Measurements from ENCODE around the gene GLT8D2.

The GLT8D2 gene, protein sequence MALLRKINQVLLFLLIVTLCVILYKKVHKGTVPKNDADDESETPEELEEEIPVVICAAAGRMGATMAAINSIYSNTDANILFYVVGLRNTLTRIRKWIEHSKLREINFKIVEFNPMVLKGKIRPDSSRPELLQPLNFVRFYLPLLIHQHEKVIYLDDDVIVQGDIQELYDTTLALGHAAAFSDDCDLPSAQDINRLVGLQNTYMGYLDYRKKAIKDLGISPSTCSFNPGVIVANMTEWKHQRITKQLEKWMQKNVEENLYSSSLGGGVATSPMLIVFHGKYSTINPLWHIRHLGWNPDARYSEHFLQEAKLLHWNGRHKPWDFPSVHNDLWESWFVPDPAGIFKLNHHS

DNA sequence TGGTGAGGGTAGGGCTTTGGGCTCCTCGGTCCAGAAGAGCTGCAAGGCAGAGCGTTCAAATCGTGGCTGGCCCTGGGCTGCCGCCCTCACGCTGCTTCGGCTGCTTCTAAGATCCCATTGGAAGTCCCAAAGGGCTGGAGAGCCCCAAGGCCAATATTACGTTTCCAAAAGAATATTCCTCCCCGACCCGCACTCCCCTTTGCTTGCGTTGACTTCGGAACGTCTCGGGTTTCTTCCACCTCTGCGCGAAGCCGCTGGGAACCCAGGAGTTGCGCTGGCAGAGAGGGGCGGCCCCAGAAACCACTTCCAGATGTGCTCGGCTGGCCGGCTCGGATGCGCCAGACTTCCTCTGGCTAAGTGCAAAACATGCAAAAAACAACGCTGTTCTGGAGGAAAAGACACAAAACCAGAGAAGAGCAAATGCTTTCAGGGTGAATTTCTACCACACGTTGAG, at the start of gene GLT8D2:
Gene GLT8D2, minus strand, starts transcription at position 285 of the 454 bp plus-strand sequence. CDS start 30,539 bp downstream, outside the sequence.
- DNase-seq (ENCODE audit: low read depth): peak; percentile 20

DNA sequence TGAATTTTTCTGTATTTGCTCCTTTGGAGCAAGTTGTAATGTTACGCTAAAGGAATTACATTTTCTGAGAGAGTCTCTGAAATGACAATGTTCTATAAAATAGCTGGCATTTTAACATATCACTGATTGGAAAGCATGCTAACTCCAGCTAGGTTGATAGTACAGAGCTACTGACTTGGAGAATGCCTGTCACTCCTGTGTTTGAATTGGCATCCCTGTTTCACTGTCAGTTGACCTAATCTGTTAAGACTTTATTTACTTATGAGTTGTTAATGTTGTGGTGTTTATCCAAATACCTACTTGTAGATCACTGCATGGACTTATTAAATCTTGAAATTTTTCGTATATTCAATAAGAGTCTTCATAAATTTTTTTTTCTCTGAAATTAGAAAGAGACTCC, 48.0 kb upstream of the GLT8D2 start:
- DNase-seq (ENCODE audit: low read depth): no peak

DNA sequence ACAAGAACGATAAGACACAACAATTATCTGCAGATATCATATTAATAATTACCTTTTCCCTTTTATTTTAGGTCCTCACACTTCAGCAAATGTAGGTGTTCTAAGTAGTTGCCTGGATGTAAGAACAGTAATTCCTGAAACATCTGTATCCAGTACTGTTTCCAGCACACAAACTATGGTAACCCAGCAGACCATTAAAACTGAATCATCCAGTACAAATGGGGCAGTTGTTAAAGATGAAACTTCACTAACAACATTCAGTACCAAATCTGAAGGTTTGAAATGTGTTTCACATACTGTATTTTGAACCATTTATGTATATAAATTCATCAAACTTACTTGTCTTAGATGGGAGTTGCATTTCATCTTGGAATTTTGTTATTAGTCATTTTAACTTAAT, 45.3 kb upstream of the GLT8D2 start:
- no peak for DNase-seq (ENCODE audit: low read depth)

DNA sequence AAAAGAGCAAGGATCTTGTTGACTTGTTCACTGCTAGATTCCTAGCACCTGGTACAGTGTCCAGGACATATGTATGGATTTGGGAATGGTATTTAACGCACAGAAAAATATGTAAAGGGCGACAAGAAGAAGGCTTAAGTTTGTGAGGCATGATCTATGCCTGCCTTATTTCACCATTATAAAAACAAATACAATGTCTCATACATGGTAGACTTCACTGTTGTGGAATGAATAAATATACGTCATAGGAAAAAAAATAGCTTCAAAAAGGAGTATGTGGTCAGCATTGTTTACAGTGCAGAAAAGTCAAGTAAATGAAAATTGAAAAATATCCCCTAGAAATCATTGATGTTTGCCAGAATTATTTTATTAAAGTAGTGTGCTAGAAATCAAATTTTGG, 44.3 kb upstream of the GLT8D2 start:
- peak; percentile 23 for DNase-seq (ENCODE audit: low read depth)

DNA sequence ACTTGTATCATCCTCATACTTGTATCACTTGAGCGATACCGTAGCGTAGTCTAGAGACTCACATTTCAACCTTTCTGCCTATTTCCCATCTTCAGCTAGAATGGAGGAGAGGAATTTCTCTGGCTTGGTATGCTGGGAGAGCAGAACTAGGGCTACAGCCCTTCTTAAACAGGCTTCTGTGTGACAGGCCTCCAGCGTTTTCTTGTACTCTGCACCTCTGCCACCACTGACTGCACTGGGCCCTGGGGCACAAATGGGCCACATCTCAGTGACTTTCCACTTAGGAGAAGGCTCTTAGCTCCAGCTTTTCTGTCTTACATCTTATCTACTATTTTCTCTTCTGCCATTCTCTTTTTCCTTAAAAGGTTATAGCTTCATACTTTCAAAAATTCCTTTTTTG, 41.1 kb upstream of the GLT8D2 start:
- no peak for DNase-seq (ENCODE audit: low read depth)

DNA sequence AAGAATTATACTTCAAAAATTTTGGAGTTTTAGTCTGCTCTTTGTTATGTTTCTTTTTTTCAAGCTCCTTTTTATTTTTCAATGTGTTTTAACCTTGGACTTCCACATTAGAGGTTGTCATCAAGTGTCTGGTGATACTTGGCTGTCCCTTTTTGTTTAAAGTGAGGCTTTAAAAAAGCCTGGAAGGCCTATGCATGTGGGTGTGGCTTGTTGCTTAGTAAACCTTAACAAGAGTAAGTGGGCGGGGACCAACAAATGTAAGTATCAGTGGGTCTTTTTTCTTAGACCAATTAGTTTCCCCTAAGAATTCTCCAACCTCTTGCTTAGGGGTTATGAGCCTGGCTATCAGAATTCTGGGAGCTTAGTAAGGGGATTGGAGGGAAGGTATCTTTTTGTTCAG, 40.7 kb upstream of the GLT8D2 start:
- no peak for DNase-seq (ENCODE audit: low read depth)

DNA sequence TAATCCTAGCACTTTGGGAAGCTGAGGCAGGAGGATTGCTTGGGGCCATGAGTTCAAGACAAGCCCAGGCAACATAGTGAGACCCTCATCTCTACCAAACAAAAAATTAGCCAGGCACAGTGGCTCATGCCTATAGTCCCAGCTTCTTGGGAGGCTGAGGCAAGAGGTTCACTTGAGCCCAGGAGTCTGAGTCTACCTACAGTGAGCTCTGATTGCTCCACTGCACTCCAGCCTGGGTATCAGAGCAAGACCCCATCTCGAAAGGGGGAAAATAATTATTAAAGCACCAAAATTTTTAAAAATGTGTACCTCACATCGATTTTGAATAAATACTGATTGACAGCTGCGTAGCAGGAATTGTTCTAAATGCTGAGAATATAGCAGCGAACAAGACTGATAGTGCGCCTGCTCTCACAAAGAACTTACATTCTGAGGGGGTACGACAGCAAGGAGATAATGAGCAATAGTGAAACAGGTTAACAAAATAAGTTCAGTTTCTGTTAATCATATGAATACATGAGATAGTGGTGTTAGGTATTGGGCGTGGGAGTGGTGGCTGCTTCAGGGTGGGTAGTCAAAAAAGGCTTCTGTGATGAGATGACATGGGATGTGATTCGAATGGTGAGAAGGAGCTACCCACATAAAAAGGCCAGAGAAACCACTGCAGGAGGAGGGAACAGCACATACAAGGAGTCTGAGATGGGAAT, 33.9 kb upstream of the GLT8D2 start:
- DNase-seq (ENCODE audit: low read depth): no peak

DNA sequence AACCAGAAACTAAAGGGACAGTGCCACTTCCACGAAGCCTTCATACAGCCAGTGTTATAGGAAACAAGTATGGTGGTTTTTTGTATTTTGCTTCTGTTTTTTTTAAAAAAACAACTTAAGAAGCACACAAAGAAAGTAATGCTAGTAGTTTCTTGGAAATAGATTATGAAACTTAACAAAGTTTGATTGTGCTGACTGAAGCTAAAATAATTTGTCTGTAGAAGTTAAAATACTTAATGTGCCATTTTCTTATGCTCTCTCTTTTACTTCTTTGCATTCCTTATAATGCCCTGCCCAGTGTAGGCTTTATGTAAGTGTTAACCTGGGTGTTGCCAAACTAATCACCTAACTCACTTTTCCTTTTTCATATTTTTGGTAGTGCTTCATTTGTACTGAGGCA, 30.8 kb upstream of the GLT8D2 start:
- no peak for DNase-seq (ENCODE audit: low read depth)

DNA sequence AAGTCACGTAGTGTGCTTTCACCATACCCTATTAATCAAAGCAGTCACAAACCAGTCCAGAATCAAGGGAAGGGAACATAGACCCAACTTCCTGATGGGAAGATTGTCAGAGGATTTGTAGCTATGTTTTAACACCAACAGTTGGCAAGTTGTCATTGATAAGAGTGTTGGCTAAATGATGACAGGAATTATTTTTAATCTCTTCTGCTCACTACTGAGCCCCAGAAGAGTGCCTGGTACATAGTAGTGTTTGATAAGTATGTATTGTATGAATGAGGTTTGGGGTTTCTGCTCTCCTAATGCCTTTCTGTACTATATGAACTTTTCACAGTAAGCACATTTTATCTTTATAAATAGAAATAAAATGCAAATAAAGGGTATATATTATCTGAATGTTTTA, 29.0 kb upstream of the GLT8D2 start:
- no peak for DNase-seq (ENCODE audit: low read depth)

DNA sequence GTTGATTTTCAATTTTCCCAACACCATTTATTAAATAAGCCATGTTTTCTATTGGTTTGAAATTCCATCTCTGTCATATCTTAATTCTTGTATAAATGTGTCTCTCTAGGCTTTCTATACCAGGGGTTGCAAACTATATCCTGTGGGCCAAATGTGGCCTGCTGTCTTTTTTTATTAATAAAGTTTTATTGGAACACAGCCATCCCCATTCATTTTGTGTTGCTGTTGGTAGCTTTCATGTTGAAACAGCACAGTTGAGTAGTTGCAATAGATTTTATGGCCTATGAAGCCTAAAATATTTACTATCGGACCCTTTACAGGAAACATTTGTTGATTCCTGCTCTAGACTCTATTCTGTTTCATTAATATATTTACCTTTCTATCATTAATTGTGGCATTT, 23.7 kb upstream of the GLT8D2 start:
- no peak for DNase-seq (ENCODE audit: low read depth)

DNA sequence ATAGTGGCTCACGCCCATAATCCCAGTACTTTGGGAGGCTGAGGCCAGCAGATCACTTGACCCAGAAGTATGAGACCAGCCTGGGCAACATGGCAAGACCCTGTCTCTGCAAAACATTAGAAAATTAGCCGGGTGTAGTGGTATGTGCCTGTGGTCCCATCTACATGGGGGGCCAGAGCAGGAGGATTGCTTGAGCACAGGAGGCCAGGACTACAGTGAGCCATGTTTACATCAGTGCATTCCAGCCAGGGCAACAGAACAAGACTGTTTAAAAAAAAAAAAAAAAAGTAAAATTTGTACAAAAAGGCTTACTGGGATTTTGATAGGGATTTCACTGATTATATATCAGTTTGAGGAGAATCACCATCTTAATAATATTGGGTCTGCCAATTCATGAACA, 22.1 kb upstream of the GLT8D2 start:
- no peak for DNase-seq (ENCODE audit: low read depth)

DNA sequence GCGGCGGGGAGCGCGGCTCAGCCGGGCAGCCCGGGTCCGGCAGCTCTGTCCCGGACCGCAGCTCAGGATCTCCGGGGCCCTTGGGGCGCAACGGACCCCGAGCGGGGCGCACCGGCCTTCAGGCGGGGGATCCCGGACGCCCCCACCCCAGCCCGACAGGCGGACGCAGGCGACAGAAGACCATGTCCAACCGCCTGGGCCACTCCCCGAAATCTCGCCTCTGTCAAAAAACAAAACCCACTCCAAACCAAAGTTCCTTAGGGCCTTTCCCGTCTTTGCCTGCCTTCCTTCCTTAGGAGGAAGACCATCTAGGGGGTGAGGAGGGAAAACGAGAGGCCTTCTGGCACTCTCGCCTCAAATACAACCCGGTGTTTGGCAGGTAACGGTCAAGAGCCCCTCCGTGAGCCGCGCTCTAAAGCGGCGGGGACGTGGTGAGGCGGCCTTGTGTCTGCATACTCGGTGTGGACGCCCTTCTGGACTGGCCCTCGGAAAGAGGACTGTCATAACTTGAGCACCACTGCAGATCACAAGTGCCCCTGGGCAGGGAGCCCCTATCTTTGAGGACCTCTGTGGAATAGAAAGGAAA, 14.9 kb upstream of the GLT8D2 start:
- DNase-seq (ENCODE audit: low read depth): no peak

DNA sequence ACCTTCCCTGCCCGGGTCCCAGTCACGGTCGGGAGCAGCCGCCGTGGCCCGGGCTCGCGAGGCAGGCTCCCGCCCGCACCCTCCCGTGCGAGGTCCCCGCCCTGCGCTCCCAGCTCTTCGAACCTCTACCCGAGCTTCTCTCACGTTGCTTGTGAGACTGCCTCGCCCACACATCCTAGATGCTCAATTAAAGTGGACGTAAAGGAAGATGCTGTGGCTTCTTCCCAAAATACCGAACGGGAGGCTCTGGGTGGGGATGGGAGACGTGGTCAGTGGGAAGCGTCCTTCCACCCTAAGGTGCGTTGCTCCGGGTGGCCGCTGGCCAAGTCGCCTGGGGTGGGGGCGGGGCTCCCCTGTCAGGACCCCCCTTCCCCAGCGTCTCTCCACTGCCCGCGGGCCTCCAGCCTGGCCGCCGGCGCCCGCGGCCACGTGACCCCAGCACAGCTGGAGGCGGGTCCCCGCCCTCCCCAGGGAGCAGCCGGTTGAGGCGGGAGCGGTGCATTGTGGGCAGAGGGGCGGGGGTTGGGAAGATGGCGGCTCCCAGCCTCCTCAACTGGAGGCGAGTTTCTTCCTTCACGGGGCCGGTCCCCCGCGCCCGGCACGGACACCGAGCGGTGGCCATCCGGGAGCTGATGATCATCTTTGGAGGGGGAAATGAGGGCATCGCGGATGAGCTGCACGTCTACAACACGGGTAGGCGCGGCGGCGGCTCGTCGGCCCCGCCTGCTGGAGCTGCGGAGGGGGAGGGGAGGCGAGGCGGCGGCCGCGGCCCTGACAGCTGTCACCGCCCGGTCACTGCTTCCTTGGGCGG, 14.2 kb upstream of the GLT8D2 start, which contains the start of gene HCFC2:
Gene HCFC2, plus strand, starts transcription at position 501 of the 811 bp plus-strand sequence. Its CDS starts 30 bp downstream, at position 531.
- peak; percentile 18 for DNase-seq (ENCODE audit: low read depth)

DNA sequence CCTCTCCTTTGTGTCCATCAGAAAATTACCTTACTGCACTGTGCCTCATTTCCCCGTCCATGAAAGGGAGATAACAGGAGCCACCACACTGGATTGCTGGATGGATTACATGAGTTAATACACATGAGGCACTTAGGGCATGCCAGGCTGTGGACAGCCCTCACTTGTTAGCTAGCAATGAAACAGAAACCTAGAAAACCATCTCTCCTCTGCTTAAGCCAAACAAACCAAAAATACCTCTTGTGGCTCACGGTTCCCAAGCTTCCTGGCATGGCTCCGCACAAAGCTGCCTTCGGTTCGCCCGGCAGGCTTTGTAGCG, 13.7 kb upstream of the GLT8D2 start:
- no peak for DNase-seq (ENCODE audit: low read depth)

DNA sequence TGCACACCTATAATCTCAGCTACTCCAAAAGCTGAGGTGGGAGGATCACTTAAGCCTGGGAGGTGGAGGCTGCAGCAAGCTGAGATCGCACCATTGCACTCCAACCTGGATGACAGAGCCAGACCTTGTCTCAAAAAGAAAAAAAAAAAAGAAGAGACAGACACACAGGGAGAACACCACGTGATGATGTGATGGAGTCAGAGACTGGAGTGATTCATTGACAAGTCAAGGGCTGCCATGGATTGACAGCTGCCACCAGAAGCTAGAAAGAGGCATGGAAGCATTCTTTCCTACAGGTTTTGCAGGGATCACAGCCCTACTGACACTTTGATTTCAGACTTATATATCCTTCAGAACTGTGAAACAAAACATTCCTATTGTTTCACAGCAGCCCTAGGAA, 10.8 kb upstream of the GLT8D2 start:
- DNase-seq (ENCODE audit: low read depth): no peak

DNA sequence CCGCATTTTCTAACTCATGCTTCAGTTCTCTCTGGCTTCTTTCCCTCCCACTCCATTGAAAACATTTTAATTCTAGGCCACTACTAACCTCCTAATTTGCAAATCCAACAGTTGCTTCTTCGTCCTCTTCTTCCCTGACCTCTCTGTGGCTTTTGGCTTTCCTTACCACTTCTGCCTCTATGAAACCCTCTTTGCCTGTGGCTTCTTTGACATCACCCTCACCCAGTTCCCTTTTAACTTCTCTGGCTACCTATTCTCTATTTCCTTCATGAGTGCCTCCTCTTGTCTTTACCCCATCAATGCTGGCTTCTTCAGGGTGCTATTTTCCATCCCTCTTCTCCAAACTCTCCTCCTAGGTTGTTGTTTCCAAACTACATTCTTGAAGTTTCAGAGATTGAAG, 10.0 kb upstream of the GLT8D2 start:
- no peak for DNase-seq (ENCODE audit: low read depth)

DNA sequence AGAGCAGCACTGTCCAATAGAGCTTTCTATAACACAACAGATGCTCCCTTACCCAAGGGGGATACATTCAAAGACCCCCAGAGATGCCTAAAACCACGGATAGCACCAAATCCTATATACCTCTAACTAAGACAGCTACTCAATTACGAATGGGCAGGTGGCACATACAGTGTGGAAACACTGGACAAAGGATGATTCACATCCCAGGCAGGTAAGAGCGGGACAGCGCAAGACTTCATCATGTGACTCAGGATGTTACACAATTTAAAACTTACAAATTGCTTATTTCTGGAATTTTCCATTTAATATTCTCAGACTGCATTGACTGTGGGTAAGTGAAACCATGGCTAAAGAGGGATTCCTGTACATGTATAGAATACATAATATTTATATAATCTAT, 8.8 kb upstream of the GLT8D2 start:
- no peak for DNase-seq (ENCODE audit: low read depth)

DNA sequence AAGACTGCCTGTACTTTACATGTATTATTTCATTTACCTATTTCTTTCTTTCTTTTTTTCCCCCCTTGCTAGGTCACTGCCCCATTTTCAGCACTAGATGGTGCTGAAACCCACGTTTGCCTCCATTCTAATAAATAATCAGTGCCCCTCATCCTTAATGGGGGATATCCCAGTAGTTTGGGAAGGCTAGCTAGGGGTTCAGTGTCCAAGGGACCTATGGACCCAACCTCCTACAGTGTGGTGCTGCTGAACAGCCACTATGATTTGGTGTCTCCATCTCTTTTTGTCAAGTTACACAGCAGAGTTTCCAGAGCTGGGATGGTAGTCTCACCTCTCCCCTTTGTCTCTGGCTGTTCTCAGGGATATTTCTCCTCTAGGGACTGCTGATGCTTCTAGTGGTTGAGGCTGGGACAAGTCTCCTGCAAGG, 7.8 kb upstream of the GLT8D2 start:
- DNase-seq (ENCODE audit: low read depth): no peak

DNA sequence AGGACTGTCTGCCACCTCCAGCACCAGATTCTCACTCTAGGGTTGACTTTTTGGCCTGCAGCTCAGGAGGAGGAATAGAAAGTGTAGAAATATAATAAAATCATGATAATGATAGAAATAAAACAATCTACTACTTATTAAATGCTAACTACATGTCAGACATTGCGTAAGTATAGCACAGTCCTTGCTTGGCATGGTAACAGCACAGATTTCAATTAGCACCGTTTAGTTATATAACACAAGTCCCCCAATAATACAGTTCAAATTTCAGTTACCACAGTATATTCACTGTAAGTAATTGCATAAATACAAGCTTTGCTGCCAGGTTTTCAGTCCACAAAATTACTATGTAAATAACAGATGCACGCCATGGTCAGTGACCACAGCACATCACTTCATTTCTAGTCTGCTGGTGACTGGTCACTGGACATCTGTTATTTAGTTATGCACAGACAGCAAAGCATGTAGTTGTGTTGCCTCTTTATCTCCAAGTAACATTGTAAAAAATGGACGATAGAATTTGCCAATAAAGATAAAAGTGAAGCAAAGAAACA, 6.5 kb upstream of the GLT8D2 start:
- no peak for DNase-seq (ENCODE audit: low read depth)

DNA sequence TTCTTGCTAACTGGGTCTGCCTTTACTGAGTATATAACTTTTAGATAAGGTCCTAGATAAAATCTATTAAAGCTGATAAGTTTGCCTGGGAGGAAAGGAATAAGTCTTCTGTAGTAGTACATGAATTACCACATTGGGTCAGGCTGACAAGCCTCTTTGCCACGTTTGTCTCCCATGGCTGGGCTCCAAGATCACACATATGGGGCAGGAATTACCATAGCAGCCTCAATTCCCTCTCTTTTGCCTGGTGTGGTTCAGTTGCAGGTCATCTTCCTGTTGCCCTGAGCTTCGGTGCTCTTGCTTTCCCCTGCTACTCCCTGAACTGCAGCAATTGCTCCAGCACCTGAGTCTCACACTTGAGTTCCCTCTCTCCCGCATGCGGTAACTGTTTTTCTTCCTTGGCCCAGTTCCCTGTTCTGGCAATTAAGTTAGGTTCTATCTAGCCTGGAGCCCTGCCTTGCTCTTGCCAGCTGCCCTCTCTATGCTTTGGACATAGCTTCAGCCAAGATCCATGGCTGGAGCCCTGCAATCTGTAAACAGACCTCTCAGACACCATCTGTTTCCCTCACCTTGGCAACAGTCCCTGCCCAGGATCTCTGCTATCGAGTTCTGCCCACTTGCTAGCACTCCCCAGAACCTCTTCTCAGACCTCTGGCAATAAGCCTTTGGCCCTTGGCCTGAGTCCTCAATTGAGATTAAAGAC, 5.8 kb upstream of the GLT8D2 start:
- DNase-seq (ENCODE audit: low read depth): no peak

DNA sequence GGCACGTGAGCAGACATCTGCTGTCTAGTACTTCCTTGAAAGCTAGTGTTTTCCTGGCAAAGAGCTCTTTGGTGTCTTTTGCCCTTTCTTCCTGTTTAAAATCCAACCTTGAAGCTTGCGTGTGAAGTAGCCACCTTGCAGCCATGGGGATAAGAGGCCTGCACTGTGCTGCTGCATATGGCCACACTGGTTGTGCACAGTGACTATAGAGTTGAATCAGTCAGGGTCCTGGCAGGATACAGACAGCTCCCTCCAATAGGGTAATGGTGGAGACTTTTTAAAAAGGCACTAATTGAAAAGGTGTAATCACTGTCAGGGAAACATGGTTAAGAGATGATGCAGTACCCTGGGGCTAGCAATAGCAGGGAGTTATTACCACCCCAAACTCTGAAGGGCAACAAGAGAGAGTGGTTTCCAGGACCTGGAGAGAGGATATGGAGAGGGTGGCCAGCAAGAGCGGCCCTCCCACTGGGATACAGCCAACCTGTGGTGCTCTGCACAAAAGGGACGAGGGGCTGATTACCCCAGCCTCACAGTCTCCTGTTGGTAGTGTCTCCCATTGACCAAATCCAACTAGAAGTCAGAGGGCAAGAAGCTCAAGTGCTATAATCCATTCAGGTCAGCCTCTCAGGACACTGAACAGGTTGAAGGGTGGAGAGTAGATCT, 4.8 kb upstream of the GLT8D2 start:
- DNase-seq (ENCODE audit: low read depth): no peak
